KOPT-K1 (cell line): ENCODE results near the gene NDST3.

Experiments
- H3K27ac ChIP-seq: fragments of 200-600 bp; sonication (generic); 2 replicates; pipeline ENCODE4 v1.5.1; 2016; ENCODE audit warnings: antibody characterized with exemption, mild to moderate bottlenecking, low read depth, low read length; ENCODE audit not compliant: poor library complexity, severe bottlenecking
- H3K36me3 ChIP-seq: fragments of 200-600 bp; sonication (generic); 2 replicates; pipeline ENCODE4 v1.5.1; 2017; ENCODE audit warnings: antibody characterized with exemption, mild to moderate bottlenecking, low read length, moderate library complexity; ENCODE audit not compliant: insufficient read depth
- H3K9me3 ChIP-seq: fragments of 200-600 bp; sonication (generic); 2 replicates; pipeline ENCODE4 v1.5.1; 2017; ENCODE audit warnings: antibody characterized with exemption, low read length, mild to moderate bottlenecking; ENCODE audit not compliant: insufficient read depth, poor library complexity, severe bottlenecking

NDST3 gene

GRCh38 chr4:118180776-118181175, 146.5 kb downstream of the NDST3 start:
- Histone ChIP-seq H3K9me3 (peaks cover 68% of the 10 kb centered on the region), H3K27ac (peak overlapping the region; percentile 67), H3K36me3 (peaks cover 59% of the 10 kb centered on the region)

GRCh38 chr4:118190903-118191302, 156.6 kb downstream of the NDST3 start:
- H3K27ac ChIP-seq: no peak overlapping the region
- H3K9me3 ChIP-seq: peaks cover 73% of the 10 kb centered on the region
- H3K36me3 ChIP-seq: peaks cover 70% of the 10 kb centered on the region

GRCh38 chr4:118193421-118193820, 159.1 kb downstream of the NDST3 start:
- peaks cover 64% of the 10 kb centered on the region for H3K36me3 ChIP-seq
- H3K27ac ChIP-seq: no peak overlapping the region
- H3K9me3 ChIP-seq: peaks cover 80% of the 10 kb centered on the region

- H3K27ac ChIP-seq: no peak overlapping the region
- H3K9me3 ChIP-seq: peaks cover 52% of the 10 kb centered on the region
- peaks cover 49% of the 10 kb centered on the region for H3K36me3 ChIP-seq
These were observed 172.3 kb downstream of the NDST3 start for GRCh38 chr4:118206627-118207026.

GRCh38 chr4:118213101-118213500, 178.8 kb downstream of the NDST3 start:
- peaks cover 73% of the 10 kb centered on the region for H3K36me3 ChIP-seq

GRCh38 chr4:118215826-118216225, 181.5 kb downstream of the NDST3 start:
- Histone ChIP-seq H3K27ac (no peak overlapping the region), H3K36me3 (peaks cover 62% of the 10 kb centered on the region), H3K9me3 (peaks cover 61% of the 10 kb centered on the region)

More at GRCh38 chr4:118213101-118213500, 178.8 kb downstream of the NDST3 start:
- Histone ChIP-seq H3K27ac (no peak overlapping the region), H3K9me3 (peaks cover 48% of the 10 kb centered on the region)

GRCh38 chr4:118221227-118221800, 187.0 kb downstream of the NDST3 start:
- Histone ChIP-seq H3K36me3 (peaks cover 34% of the 10 kb centered on the region), H3K27ac (peak overlapping the region; percentile 93), H3K9me3 (peaks cover 31% of the 10 kb centered on the region)

- peaks cover 45% of the 10 kb centered on the region for H3K36me3 ChIP-seq
- peak overlapping the region; percentile 93 for H3K27ac ChIP-seq
- H3K9me3 ChIP-seq: peaks cover under 1% of the 10 kb centered on the region
These were observed 190.1 kb downstream of the NDST3 start for GRCh38 chr4:118224243-118224829.

GRCh38 chr4:118225511-118225910, 191.2 kb downstream of the NDST3 start:
- H3K9me3 ChIP-seq: no peaks in the 10 kb centered on the region
- peak overlapping the region; percentile 93 for H3K27ac ChIP-seq
- peaks cover 52% of the 10 kb centered on the region for H3K36me3 ChIP-seq

- Histone ChIP-seq H3K27ac (peak overlapping the region; percentile 93), H3K36me3 (peaks cover 54% of the 10 kb centered on the region), H3K9me3 (no peaks in the 10 kb centered on the region)
These were observed 192.2 kb downstream of the NDST3 start for GRCh38 chr4:118226311-118227010.

GRCh38 chr4:118235566-118236120, 201.4 kb downstream of the NDST3 start:
- Histone ChIP-seq H3K9me3 (no peaks in the 10 kb centered on the region), H3K27ac (no peak overlapping the region), H3K36me3 (peaks cover 52% of the 10 kb centered on the region)

GRCh38 chr4:118237531-118237930, 203.2 kb downstream of the NDST3 start:
- no peaks in the 10 kb centered on the region for H3K9me3 ChIP-seq
- H3K36me3 ChIP-seq: peaks cover 64% of the 10 kb centered on the region
- no peak overlapping the region for H3K27ac ChIP-seq

GRCh38 chr4:118249890-118250289, 215.6 kb downstream of the NDST3 start:
- Histone ChIP-seq H3K9me3 (peaks cover 7% of the 10 kb centered on the region), H3K36me3 (peaks cover 46% of the 10 kb centered on the region), H3K27ac (no peak overlapping the region)

- peaks cover 37% of the 10 kb centered on the region for H3K36me3 ChIP-seq
- H3K27ac ChIP-seq: no peak overlapping the region
- H3K9me3 ChIP-seq: peaks cover 6% of the 10 kb centered on the region
These were observed 220.1 kb downstream of the NDST3 start for GRCh38 chr4:118254368-118254767.

GRCh38 chr4:118259111-118259510, 224.8 kb downstream of the NDST3 start:
- peaks cover 2% of the 10 kb centered on the region for H3K9me3 ChIP-seq
- no peak overlapping the region for H3K27ac ChIP-seq
- peaks cover 26% of the 10 kb centered on the region for H3K36me3 ChIP-seq
